Measurements from ENCODE around the gene IFI27L2. TPM values are rescaled to one million over a fixed set of nuclear protein-coding genes. Genes with fewer than 3 reads are reported as not detected.

The IFI27L2 gene
- total and polyA plus RNA-seq, 2 experiments from 2014 or later, result 23.4 to 38.5 TPM

DNA sequence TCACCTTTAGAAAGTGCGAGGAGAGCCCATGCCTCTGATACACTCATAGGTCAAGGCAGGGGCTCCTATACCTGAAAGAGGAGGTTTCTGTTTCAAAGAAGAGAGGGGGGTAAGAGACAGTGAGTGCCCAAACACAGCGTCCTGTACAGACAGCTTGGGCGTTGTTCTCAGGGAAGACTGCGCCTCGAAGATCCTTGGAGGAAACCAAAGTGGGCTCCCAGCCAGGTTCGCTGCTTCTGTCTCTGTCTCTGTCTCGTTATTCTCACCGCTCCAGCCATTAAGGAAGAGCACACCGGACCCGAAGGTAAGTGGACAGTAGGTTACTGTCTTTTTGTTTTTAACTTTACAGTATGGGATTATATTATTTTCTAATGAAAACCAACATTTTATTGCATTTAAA lies 24.7 kb downstream of the IFI27L2 start:
- H3K4me3 ChIP-seq, result no peak overlapping the region
- ATAC-seq (no peak), DNase-seq (ENCODE audit: low spot score) (no peak)
- Mint-ChIP-seq H3K4me1 (peaks cover 5% of the 10 kb centered on the region), H3K27ac (no peak overlapping the region), H3K27me3 (ENCODE audit: insufficient read depth, low read depth, poor library complexity) (no peaks in the 10 kb centered on the region), H3K9me3 (no peaks in the 10 kb centered on the region), H3K4me3 (no peak overlapping the region), H3K36me3 (ENCODE audit: low read depth) (no peaks in the 10 kb centered on the region; the same call in 2 of the 3 replicates)
- no peaks in the 10 kb centered on the region for H3K27me3 ChIP-seq (ENCODE audit: insufficient read depth)
- no peaks in the 10 kb centered on the region for H3F3A ChIP-seq (replicated peaks; ENCODE audit: low read depth)
- TF ChIP-seq EZH2phosphoT487 (IDR thresholded peaks at IDR 0.05; ENCODE audit: unreplicated experiment) (no peak), NANOG (IDR thresholded peaks at IDR 0.05; ENCODE audit: borderline replicate concordance) (no peak), ZNF331 (CRISPR knock-in tag; IDR thresholded peaks at IDR 0.05; ENCODE audit: low read depth) (no peak), JUNB (IDR thresholded peaks at IDR 0.05; ENCODE audit: unreplicated experiment) (no peak), ZNF114 (CRISPR knock-in tag; IDR thresholded peaks at IDR 0.05) (no peak), STAT1 (IDR thresholded peaks at IDR 0.05; ENCODE audit: unreplicated experiment) (no peak), CREB1 (CRISPR knock-in tag; IDR thresholded peaks at IDR 0.05; ENCODE audit: low read depth) (no peak), EZH2 (IDR thresholded peaks at IDR 0.05; ENCODE audit: low read depth, unreplicated experiment) (no peak), POLR2AphosphoS5 (IDR thresholded peaks at IDR 0.05; ENCODE audit: low read depth) (no peak)
- TF ChIP-seq, protein P1, sequence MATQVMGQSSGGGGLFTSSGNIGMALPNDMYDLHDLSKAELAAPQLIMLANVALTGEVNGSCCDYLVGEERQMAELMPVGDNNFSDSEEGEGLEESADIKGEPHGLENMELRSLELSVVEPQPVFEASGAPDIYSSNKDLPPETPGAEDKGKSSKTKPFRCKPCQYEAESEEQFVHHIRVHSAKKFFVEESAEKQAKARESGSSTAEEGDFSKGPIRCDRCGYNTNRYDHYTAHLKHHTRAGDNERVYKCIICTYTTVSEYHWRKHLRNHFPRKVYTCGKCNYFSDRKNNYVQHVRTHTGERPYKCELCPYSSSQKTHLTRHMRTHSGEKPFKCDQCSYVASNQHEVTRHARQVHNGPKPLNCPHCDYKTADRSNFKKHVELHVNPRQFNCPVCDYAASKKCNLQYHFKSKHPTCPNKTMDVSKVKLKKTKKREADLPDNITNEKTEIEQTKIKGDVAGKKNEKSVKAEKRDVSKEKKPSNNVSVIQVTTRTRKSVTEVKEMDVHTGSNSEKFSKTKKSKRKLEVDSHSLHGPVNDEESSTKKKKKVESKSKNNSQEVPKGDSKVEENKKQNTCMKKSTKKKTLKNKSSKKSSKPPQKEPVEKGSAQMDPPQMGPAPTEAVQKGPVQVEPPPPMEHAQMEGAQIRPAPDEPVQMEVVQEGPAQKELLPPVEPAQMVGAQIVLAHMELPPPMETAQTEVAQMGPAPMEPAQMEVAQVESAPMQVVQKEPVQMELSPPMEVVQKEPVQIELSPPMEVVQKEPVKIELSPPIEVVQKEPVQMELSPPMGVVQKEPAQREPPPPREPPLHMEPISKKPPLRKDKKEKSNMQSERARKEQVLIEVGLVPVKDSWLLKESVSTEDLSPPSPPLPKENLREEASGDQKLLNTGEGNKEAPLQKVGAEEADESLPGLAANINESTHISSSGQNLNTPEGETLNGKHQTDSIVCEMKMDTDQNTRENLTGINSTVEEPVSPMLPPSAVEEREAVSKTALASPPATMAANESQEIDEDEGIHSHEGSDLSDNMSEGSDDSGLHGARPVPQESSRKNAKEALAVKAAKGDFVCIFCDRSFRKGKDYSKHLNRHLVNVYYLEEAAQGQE (IDR thresholded peaks at IDR 0.05; ENCODE audit: unreplicated experiment), result no peak
- TF ChIP-seq, protein P2, sequence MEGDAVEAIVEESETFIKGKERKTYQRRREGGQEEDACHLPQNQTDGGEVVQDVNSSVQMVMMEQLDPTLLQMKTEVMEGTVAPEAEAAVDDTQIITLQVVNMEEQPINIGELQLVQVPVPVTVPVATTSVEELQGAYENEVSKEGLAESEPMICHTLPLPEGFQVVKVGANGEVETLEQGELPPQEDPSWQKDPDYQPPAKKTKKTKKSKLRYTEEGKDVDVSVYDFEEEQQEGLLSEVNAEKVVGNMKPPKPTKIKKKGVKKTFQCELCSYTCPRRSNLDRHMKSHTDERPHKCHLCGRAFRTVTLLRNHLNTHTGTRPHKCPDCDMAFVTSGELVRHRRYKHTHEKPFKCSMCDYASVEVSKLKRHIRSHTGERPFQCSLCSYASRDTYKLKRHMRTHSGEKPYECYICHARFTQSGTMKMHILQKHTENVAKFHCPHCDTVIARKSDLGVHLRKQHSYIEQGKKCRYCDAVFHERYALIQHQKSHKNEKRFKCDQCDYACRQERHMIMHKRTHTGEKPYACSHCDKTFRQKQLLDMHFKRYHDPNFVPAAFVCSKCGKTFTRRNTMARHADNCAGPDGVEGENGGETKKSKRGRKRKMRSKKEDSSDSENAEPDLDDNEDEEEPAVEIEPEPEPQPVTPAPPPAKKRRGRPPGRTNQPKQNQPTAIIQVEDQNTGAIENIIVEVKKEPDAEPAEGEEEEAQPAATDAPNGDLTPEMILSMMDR (conservative IDR thresholded peaks at IDR 0.05; ENCODE audit: low read depth in 2 of 2), result no peak
- TF ChIP-seq, protein P3, sequence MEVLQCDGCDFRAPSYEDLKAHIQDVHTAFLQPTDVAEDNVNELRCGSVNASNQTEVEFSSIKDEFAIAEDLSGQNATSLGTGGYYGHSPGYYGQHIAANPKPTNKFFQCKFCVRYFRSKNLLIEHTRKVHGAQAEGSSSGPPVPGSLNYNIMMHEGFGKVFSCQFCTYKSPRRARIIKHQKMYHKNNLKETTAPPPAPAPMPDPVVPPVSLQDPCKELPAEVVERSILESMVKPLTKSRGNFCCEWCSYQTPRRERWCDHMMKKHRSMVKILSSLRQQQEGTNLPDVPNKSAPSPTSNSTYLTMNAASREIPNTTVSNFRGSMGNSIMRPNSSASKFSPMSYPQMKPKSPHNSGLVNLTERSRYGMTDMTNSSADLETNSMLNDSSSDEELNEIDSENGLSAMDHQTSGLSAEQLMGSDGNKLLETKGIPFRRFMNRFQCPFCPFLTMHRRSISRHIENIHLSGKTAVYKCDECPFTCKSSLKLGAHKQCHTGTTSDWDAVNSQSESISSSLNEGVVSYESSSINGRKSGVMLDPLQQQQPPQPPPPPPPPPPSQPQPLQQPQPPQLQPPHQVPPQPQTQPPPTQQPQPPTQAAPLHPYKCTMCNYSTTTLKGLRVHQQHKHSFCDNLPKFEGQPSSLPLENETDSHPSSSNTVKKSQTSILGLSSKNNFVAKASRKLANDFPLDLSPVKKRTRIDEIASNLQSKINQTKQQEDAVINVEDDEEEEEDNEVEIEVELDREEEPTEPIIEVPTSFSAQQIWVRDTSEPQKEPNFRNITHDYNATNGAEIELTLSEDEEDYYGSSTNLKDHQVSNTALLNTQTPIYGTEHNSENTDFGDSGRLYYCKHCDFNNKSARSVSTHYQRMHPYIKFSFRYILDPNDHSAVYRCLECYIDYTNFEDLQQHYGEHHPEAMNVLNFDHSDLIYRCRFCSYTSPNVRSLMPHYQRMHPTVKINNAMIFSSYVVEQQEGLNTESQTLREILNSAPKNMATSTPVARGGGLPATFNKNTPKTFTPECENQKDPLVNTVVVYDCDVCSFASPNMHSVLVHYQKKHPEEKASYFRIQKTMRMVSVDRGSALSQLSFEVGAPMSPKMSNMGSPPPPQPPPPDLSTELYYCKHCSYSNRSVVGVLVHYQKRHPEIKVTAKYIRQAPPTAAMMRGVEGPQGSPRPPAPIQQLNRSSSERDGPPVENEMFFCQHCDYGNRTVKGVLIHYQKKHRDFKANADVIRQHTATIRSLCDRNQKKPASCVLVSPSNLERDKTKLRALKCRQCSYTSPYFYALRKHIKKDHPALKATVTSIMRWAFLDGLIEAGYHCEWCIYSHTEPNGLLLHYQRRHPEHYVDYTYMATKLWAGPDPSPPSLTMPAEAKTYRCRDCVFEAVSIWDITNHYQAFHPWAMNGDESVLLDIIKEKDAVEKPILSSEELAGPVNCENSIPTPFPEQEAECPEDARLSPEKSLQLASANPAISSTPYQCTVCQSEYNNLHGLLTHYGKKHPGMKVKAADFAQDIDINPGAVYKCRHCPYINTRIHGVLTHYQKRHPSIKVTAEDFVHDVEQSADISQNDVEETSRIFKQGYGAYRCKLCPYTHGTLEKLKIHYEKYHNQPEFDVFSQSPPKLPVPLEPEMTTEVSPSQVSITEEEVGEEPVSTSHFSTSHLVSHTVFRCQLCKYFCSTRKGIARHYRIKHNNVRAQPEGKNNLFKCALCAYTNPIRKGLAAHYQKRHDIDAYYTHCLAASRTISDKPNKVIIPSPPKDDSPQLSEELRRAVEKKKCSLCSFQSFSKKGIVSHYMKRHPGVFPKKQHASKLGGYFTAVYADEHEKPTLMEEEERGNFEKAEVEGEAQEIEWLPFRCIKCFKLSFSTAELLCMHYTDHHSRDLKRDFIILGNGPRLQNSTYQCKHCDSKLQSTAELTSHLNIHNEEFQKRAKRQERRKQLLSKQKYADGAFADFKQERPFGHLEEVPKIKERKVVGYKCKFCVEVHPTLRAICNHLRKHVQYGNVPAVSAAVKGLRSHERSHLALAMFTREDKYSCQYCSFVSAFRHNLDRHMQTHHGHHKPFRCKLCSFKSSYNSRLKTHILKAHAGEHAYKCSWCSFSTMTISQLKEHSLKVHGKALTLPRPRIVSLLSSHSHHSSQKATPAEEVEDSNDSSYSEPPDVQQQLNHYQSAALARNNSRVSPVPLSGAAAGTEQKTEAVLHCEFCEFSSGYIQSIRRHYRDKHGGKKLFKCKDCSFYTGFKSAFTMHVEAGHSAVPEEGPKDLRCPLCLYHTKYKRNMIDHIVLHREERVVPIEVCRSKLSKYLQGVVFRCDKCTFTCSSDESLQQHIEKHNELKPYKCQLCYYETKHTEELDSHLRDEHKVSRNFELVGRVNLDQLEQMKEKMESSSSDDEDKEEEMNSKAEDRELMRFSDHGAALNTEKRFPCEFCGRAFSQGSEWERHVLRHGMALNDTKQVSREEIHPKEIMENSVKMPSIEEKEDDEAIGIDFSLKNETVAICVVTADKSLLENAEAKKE (CRISPR knock-in tag; IDR thresholded peaks at IDR 0.05), result no peak
- TF ChIP-seq, protein P4, sequence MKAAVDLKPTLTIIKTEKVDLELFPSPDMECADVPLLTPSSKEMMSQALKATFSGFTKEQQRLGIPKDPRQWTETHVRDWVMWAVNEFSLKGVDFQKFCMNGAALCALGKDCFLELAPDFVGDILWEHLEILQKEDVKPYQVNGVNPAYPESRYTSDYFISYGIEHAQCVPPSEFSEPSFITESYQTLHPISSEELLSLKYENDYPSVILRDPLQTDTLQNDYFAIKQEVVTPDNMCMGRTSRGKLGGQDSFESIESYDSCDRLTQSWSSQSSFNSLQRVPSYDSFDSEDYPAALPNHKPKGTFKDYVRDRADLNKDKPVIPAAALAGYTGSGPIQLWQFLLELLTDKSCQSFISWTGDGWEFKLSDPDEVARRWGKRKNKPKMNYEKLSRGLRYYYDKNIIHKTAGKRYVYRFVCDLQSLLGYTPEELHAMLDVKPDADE (IDR thresholded peaks at IDR 0.05), result no peak
- no peaks in the 10 kb centered on the region for H3K36me3 ChIP-seq (ENCODE audit: insufficient read depth)
- no peaks in the 10 kb centered on the region for H3K79me2 ChIP-seq (replicated peaks; ENCODE audit: insufficient read depth)
- no peak overlapping the region for H3K4me2 ChIP-seq
- no peak overlapping the region for H2AFZ ChIP-seq
- no peaks in the 10 kb centered on the region for H4K20me1 ChIP-seq (replicated peaks; ENCODE audit: insufficient read depth)
- H3K4me1 ChIP-seq (ENCODE audit: insufficient read depth), result no peaks in the 10 kb centered on the region
- H3K9me2 ChIP-seq (ENCODE audit: insufficient read depth), result no peaks in the 10 kb centered on the region
- H3K27ac ChIP-seq (ENCODE audit: low read depth), result no peak overlapping the region
